NCI-H748 treated with DMSO at 0.1 percent for 48 hours (cell line): ENCODE measurements around the gene INCA1.

ENCODE experiments used
- DNase-seq: peaks from one replicate; lab custom pipeline; 2025; lab: John Stamatoyannopoulos, UW

The INCA1 gene

DNA sequence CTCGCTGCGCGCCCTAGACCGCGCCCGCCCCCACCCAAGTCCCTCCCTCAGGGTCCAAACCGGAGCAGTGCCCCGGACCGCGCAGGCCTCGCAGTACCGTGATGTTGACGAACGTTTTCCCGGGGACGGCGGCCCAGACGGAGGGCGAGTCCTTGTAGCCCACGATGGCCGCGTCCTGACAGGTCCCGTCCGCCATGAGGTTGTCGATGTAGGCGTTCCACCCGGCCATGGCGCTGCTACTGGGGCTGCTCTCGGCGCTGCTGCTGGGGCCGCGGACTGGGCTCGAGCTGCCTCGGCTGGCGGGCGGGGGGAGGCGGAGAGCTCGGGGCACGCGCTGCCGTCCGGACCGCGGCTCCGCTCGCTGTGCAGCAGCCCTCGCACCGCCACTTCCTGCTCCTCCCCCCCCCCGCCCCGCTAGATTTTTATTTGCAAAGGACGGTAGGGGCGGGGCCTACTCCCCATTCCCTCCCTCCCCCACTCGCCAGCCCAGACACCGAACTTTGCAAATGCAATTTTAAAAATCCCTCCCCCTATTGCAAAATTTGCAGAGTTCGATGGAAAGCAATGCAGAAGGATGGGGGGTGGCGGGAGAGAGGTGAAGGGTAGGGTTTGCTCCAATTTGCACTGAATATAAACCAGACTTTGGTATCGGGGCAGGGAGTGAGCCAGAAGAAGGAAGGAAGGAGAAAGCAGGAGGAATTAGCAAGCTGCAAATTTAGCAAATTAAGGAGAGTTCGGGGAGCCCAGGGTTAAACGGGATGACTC is 49.0 kb downstream of the INCA1 start, which contains the start of gene PFN1:
PFN1 (minus strand) TSS at position 365 of the 765 bp plus-strand sequence; CDS start at position 229, 136 bp downstream.
- DNase-seq = peak; percentile 89

DNA sequence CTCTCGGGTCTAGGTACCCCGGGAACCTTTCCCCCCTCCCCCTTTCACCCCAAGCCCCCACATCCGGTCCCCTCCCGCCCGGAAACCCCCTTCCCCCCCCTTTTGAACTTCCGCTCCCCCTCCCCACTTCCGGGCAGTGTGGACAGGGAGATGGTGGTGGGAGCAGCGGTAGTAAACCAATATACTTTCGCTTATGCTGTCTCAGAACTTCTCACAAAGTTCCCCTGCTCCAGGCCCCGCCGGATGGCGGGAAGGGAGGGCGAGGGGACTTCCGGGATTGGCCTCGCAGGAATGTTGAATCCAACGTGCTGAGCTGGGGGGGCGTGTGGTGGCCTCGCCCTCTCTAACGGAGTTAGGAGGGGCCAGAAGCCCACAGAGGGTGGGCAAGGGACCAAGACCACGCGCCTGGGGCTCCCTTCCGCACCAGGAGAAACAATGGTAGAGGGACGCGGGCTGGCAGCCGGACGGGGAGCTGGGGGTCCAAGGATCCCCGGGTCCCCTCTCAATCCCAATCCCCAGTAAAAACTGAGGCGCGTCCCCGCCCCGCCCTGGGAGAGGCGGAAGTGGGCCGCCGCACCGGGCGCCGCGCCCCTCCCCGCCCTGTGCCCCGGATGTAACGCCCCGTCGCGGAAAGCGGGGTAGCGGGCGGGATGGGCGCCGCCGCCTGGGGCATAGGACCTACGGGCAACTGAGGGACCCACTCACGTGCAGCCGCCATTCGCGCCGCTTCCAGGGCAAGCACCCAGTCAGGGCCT is 49.7 kb downstream of the INCA1 start:
- peak; percentile 25 for DNase-seq

DNA sequence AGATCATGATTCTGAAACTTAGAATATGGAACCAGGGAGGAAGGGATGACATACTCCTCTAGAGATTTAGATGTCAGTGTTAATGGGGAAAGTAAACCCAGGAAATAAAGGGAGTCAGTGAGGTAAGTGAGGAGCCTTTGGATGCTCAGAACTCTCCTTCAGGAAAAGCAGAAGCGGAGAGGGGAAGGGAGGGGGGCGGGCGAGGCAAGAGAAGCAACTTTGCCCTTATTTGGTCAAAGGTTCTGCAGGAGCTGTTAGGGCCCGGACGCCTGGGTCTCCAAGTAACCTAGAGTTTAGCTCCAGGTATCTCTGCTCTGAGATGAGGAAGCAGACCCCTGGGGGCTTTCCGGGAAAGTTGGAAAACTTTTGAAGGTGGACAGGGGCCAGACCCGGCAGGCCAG is 50.3 kb downstream of the INCA1 start:
- DNase-seq = no peak

DNA sequence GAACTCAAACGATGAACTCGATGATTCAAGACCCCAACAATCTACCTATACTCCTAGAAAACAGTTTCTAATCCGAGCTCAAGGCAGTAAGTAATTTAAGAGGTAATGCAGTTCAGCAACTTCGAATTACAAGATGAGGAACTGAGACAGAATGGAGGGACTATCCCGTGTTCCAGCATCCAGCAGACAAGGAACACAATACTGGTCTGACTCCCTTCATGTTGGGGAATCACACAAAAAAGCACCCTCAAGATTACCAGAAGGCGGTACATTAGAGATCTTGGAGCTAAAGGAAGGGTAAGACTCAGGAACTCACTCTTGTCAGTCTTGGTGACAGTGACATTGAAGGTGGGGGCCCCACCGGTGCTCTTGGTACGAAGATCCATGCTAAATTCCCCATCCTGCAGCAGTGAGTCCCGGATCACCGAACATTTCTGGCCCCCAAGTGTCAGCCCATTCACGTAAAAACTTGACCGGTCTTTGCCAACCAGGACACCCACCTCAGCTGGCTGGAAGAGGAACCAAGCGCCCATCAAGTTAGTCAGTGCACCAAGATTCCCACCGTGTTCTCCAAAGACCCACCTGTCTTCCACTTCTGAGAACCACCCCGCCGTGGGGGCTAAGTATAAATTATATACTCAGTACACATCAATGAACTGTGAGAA is 50.9 kb downstream of the INCA1 start:
- no peak for DNase-seq

DNA sequence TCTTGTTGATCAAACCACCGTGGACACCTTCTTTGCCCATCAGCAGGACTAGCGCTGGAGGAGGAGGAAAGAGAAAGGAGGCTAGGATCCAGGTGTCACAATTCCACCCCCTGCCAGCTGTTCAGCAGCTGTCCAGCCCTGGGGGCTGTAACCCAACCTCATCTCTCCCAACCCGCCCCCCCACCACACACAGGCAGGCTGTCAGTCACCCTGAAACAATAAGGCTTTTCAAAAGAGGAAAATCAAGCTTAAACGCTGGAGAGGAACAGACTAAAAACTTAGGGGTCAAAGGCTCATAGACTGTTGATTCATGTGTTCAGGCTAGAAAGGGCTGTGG is 51.4 kb downstream of the INCA1 start:
- no peak for DNase-seq

DNA sequence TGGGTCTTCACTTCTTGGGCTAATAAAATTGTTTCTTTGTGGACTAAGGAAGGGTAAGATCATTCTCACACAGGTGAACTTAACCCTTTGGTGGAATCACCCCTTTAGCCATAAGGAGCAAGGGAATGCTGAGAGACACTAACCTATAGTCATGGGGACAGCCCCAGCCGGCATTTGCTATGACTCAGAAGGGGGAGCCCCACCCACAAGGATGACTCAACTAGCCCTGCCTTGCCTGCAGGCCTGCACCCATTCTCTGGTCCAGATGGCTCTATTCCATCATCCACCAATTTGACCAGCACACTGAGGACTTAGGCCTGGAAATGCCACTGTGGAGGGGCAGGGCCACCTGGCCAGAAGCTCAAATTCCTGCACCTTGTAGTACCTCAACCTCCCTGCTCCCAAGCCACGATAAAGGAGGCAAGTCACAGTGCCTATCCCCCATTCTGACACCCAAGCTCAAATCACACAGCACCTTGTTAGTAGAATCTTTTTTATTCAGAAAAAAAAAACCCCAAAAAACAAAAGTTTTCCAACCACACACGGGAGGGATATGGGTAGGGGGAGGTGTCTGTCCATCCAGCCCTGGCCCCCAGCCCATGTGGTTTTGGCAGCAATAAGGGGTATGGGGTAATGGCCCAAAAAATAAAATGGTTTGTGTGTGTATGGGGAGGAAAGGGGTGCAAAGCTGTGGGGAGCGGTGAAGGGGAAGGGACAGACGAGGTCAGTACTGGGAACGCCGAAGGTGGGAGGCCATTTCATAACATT is 52.0 kb downstream of the INCA1 start:
- no peak for DNase-seq

DNA sequence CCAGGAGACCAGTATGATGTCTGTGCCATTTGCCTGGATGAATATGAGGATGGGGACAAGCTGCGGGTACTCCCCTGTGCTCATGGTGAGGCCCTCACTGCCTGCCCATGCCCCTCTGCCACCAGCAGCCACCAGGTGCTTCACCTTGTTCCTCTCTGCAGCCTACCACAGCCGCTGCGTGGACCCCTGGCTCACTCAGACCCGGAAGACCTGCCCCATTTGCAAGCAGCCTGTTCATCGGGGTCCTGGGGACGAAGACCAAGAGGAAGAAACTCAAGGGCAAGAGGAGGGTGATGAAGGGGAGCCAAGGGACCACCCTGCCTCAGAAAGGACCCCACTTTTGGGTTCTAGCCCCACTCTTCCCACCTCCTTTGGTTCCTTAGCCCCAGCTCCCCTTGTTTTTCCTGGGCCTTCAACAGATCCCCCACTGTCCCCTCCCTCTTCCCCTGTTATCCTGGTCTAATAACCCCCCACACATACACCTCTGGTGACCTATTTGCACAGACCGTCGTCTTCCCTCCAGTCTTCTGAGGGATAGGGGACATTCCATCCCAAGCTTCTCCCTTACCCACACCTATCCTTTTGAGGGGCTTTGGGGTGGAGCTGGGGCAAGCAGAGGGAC is 52.7 kb downstream of the INCA1 start:
- DNase-seq = no peak

DNA sequence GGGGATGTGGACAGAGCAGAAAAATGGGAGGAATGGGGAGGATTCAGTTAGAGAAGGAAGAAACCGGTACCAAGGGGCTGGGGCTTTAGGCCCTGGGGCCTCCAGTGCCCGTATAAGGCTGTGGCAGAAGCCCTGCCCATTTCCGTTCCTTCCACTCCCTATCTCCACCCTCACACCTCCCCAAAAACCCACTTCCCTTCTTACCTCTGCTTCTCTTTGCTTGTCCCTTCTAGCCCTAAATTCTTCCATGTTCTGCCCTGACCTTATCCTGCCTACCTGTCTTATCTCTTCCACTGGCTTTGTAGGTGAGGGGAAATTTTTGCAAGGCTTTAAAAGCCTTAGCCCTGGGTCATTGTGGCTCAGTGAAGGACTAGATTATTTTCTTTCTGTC is 53.2 kb downstream of the INCA1 start:
- no peak for DNase-seq

DNA sequence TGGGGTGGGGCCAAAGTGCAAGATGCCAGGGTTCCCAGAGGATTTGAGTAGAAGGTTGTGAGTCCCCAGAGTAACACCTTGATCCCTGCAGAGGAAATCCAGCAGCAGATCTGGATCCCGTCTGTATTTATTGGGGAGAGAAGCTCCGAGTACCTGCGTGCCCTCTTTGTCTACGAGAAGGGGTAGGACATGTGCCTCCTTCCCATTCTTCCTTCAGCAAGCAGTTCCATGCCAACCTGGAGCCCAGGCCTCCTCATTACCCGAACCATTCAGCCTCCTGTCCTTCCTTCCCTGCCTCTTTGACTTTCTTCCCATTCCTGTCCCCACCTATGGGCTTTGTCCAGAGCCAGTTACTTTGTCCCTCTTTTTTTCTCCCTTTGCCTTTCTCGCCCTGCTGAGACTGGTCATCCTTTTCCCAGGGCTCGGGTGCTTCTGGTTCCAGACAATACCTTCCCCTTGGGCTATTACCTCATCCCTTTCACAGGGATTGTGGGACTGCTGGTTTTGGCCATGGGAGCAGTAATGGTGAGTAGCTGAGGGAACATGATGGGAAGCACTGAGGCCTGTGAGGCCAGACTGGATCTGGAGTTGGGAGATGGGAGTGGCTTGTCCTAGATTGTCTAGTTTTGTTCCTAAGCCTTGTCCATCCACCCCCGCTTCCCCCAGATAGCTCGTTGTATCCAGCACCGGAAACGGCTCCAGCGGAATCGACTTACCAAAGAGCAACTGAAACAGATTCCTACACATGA is 54.4 kb downstream of the INCA1 start:
- DNase-seq = no peak

DNA sequence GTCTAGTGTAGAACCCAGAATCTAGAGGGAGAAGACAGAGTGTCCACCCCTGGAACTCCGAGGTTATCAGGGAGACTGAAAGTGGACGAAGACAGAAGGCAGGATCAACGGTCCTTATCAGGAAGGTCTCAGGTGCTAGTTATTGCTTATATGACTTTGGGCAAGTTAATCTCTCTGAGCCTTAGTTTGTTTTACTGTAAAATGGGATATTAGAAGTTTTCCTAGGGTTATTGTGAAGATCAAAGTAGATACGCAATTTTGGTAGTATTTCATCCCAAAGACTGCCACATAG is 56.1 kb downstream of the INCA1 start:
- no peak for DNase-seq

DNA sequence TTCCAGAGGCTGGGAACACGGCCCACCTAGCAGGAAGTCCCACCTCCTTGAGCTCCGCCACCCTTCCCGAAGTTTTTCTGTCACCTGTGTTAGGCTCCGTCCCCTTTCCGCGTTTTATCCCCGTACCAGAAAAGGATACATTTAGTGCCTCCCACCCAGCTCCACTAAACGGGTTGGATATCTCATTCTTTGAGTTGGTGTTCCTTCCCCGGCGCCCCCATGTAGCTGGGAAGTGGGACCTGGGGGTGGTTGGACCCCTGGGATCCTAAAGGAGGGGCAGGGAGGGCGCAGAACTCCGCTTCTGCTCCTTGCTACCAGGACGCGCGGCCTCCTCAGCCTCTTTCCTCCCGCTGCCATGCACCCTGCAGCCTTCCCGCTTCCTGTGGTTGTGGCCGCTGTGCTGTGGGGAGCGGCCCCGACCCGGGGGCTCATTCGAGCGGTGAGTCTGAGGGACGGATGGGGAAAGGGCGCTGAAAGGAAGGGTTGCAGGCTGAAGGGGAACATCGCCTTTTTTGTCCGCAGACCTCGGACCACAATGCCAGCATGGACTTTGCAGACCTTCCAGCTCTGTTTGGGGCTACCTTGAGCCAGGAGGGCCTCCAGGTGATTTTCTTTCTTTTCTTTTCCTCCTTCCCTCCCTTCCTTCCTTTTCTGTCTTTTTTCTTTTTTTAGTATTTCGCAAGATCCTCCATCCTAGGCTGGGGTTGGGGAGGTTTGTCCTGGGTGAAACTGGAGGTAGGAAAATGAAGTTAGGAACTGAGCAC is 56.6 kb downstream of the INCA1 start:
- no peak for DNase-seq

DNA sequence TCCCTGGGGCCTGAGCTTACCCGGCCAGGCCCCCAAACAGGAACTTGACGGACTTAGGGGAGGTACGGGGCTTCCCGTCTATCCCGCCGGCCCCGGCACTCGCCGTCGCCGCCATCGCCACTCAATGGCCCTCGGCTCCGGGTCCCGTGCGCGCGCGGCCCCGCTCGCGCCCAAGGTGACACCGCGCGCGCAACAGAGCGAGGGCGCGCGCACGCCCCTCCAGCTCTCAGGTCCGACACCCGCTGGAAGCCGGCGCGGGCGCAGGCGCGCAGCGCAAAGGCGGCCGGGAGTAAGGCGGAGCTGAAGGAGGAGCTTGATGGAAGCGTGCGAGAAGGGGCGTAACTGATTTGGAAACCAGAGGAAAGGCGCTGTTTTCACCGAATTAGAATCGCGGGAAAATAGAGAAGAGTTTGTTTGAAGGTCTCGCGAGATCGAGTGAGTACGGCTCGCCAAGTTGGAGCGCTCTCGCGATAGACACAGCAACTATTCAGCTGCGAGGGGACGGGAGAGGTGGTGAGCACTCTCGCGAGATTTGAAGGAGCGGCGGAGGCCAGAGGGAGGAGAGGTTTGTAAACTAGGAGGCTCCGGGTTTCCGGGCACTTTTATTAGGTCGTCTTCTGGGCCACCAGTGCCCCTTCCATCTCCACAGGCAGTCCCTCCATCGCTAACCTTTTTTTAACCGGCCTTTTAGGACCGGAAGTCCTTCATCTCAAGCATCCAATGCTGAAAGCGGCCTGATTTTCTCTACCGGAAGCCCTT is 57.3 kb downstream of the INCA1 start, which contains the start of the genes RNF167 and SLC25A11:
RNF167 (plus strand) TSS at position 473 of the 759 bp plus-strand sequence. CDS start 642 bp downstream, outside the sequence.
SLC25A11 (minus strand) TSS at position 251 of the 759 bp plus-strand sequence; CDS start at position 115, 136 bp downstream.
- peak; percentile 99 for DNase-seq

DNA sequence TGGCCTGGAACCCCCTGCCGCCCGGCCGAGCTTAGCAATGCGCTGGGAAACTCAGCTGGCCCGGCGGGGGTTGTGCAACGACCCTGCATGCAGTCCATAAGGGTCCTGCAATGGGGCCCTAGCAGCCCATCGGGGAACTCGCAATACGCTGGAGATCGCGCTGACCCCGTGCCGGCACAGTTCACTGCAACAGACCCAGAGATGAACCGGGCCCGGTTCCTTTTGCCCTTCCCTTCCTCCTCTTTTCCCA is 57.9 kb downstream of the INCA1 start:
- DNase-seq = no peak

DNA sequence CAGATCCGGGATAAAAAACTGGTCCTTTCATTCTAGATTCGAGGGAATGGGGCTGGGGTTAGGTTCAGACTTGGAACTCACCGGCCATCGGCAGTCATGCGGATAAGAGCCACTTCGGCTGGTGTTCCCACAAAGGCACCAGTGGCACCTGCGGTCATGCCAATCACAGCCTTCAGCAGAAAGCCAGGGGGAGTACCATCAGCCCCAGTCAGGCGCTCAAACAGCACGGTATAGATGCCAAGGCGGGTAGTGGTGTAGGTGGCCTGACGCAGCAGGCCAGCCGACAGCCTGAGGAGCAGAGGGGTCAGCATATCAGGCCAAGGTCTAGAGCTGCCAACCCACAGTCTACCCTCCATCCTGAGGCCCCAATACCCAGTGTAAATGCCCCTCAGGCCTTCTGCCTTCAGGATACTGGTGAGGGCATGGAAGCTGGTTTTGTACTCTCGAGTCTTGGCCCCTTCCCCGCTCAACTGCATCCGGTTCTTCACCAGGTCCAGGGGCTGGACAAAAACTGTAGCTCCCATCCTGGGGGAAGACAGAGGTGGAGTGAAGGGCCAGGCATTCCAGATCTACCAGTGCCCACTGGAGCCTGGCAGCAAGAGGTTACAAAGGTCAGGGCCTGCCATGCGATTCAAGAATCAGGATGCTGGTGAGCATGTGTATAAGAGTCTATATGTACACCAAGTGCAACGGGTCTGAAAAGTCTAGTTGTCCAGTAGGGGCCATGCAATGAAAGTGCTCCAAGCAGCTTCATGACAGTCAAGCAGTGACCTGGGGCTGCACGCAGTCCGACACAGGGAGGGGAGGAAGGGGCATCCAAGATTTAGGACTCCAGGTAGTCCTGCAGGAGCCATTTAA is 58.4 kb downstream of the INCA1 start:
- no peak for DNase-seq
